ENCODE measurements around the gene TNKS1BP1. TPM values are rescaled to one million over a fixed set of nuclear protein-coding genes. Genes with fewer than 3 reads are reported as not detected.

The TNKS1BP1 gene
- total and polyA plus RNA-seq, 2 of the 8 experiments (the other 6 are each of a cell fraction or from before 2014, with no cell fraction given), result 50.0 to 122 TPM

DNA sequence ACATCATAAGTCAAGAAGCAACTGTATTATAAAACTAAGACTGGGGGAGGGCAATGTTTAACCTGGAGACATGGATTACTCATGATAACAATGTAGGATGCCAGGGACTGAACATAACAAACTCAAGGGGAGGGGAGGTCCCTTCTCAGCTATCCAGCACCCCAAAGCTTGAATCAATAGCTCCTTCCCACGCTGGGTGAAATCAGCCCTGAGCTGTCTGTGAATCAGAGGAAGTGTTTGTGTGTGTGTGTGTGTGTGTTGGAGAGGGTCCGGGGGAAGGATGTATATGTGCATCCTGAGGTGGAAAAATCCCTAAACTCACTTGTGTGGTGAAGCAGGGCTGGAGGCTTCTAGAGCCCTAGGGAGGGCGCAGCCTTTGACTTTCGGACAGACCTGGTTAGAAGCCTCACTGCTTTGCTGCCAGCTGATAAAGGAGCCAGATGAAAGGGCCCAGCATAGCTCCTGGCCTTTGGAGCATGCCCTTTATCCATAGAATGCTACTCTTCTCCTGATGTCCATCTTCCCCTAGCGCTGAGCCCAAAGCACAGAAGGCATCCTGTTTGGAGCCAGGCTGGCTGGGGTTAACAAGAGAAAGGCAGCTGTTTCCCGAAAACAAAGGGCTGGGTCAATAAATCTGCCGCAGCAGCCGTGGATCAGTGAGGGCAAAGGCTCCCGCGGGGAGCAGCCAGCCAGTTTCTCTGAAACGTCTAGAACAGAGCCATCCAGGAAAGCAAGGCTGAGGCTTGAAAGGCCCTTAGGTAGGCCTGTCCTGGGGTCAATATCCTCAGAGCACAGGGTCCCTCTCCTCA, 35.8 kb downstream of the TNKS1BP1 start:
- Histone ChIP-seq H3K4me2 (ENCODE audit: insufficient read depth in 1 of 2, low read depth in 2 of 2, low read length in 2 of 2) (peak overlapping the region; percentile 5 to 16; a peak in 2 of 4 replicates), H3K4ac (replicated peaks; ENCODE audit: insufficient read length, low read depth, low read length) (no peak overlapping the region), H3K27me3 (replicated peaks in 1 of 4; ENCODE audit: control insufficient read depth in 3 of 4, extremely low read depth in 1 of 4, insufficient read depth in 3 of 4, low read length in 3 of 4) (no peaks in the 10 kb centered on the region), H3K18ac (ENCODE audit: extremely low read depth, low read length) (no peak overlapping the region), H3K9me3 (ENCODE audit: insufficient read depth in 2 of 2, low read depth in 1 of 2, low read length in 1 of 2) (no peaks in the 10 kb centered on the region), H2AK5ac (ENCODE audit: low read depth, low read length) (no peak overlapping the region), H2BK12ac (ENCODE audit: low read depth, low read length) (no peak overlapping the region), H3K14ac (ENCODE audit: insufficient read length) (no peak overlapping the region), H3K56ac (replicated peaks; ENCODE audit: insufficient read length, low read depth, low read length) (no peak overlapping the region), H3K23ac (ENCODE audit: insufficient read length) (no peak overlapping the region), H3K27ac (ENCODE audit: low read depth, low read length) (no peak overlapping the region), H3K4me1 (replicated peaks in 1 of 4; ENCODE audit: control insufficient read depth in 3 of 4, insufficient read depth in 4 of 4, low read length in 3 of 4) (peaks cover 0 to 8% (median 2%) of the 10 kb centered on the region in 4 experiments; a peak in 5 of 7 replicates), H3K79me1 (ENCODE audit: low read depth, low read length) (no peaks in the 10 kb centered on the region), H3K9ac (replicated peaks in 1 of 4; ENCODE audit: extremely low read depth in 1 of 4, low read depth in 3 of 4, low read length in 3 of 4) (no peak overlapping the region), H3K4me3 (ENCODE audit: extremely low read depth in 1 of 4, insufficient read depth in 2 of 4, low read depth in 3 of 4, low read length in 4 of 4) (no peak overlapping the region; a peak in 1 of 8 replicates), H3K23me2 (ENCODE audit: low read depth, low read length) (peaks cover 6% of the 10 kb centered on the region; the same call in 1 of the 2 replicates), H2BK15ac (ENCODE audit: low read length) (no peak overlapping the region), H2AFZ (ENCODE audit: low read length) (peak overlapping the region; percentile 81; the same call in 1 of the 2 replicates), H2BK20ac (ENCODE audit: low read length) (no peak overlapping the region), H3K79me2 (ENCODE audit: control insufficient read depth in 1 of 2, insufficient read depth in 2 of 2, low read length in 2 of 2) (no peaks in the 10 kb centered on the region), H4K5ac (ENCODE audit: insufficient read length, low read depth, low read length) (no peak overlapping the region), H2BK120ac (replicated peaks; ENCODE audit: low read depth, low read length) (no peak overlapping the region), H4K91ac (replicated peaks; ENCODE audit: insufficient read length, low read length) (no peak overlapping the region), H2BK5ac (ENCODE audit: low read depth, low read length) (peak overlapping the region; percentile 9; the same call in 1 of the 2 replicates), H4K8ac (ENCODE audit: extremely low read depth, insufficient read depth, low read length) (peak overlapping the region; percentile 30; the same call in 1 of the 2 replicates), H3K36me3 (ENCODE audit: control insufficient read depth in 2 of 4, insufficient read depth in 4 of 4, low read length in 3 of 4) (no peaks in the 10 kb centered on the region), H4K20me1 (replicated peaks in 1 of 2; ENCODE audit: control insufficient read depth in 1 of 2, insufficient read depth in 2 of 2, low read length in 2 of 2) (no peaks in the 10 kb centered on the region)
- DNase-seq (ENCODE audit: low read depth in 1 of 2, low spot score in 2 of 2) (no peak), FAIRE-seq (no peak)
- ChIA-PET CTCF (ENCODE audit: partially characterized antibody) (interaction anchor here (0.6 to 2.1 kb wide), 7 partner anchors 8 to 448 kb away, joined by 3 to 7 read pairs (median 5); no protein-coding TSS in a partner anchor), POLR2A (ENCODE audit: partially characterized antibody) (interaction anchor here (0.8 to 39.4 kb wide), 4 partner anchors 11 to 35 kb away, joined by 3 to 1279 read pairs (median 4); partner anchors contain the start of genes P2RX3, SSRP1 and TNKS1BP1)
- 51% methylated on average over 11 of the region's 11 CpGs; no CpG with 5 or more reads in 1 of the 2 experiments for WGBS, 2 experiments (ENCODE audit: extremely low coverage in 1 of 2, insufficient coverage in 1 of 2, insufficient read length in 1 of 2, insufficient replicate concordance in 2 of 2, low coverage in 1 of 2, low lambda C conversion rate in 2 of 2, missing lambda C conversion rate in 1 of 2)
- TF ChIP-seq ASH2L (IDR thresholded peaks at IDR 0.05; ENCODE audit: low read length) (peak; percentile 24), CHD2 (IDR thresholded peaks at IDR 0.05; ENCODE audit: low read length) (no peak)
